K562 (cell line): ENCODE data around the gene GPHN. TPM values are rescaled to one million over a fixed set of nuclear protein-coding genes. Genes with fewer than 3 reads are reported as not detected.

Experiments used
- ATAC-seq: fragments of 200-7000 bp; cut with Tn5 transposase; 3 replicates; pipeline ENCODE4 v1.9.1; 2020; ENCODE audit warnings: moderate library complexity
- BruUV-seq: library from RNA; stranded (reverse); fragments of 400-500 nt; replicated peaks from 2 replicates; lab custom pipeline; 2021; lab: Mats Ljungman, UMichigan
- CTCF ChIA-PET: fragments of 300-600 bp; formaldehyde crosslinking; extraction: SDS; loops from one replicate; lab custom pipeline; 2021; ENCODE audit warnings: low intra/inter-chr PET ratio; lab: Yijun Ruan, JAX
- POLR2A ChIA-PET: fragments of 300-600, 350-650 bp; sonication (Branson Sonifier 250); formaldehyde crosslinking; extraction: SDS; loops from one replicate; lab custom pipeline; 2021; ENCODE audit warnings: antibody characterized with exemption, inconsistent platforms; lab: Yijun Ruan, JAX
- DNase-seq, 4 experiments: peaks; one replicate each; pipeline versions ENCODE4 v3.0.0 to v3.0.0-alpha.2; 2011 to 2018; ENCODE audit warnings: low spot score in 3 of 4, mixed read lengths in 3 of 4; ENCODE audit errors: extremely low read depth in 1 of 4
- FAIRE-seq: peaks from 2 replicates; lab custom pipeline; 2011; peaks lifted over from hg19 to GRCh38; lab: Jason Lieb, UNC
- H2AFZ ChIP-seq: 2 replicates; pipeline ENCODE4 v1.6.0; 2011; ENCODE audit warnings: low read depth, low read length, control low read depth, inconsistent platforms
- H3K27ac ChIP-seq: fragments of 200-600 bp; 3 replicates; pipeline ENCODE4 v1.8.0; 2011; ENCODE audit warnings: low read depth, mild to moderate bottlenecking, control low read depth, inconsistent platforms, low read length, moderate library complexity, mixed read lengths; ENCODE audit errors: extremely low read depth
- H3K27me3 ChIP-seq, 2 experiments: fragments of 300-600 bp in 1 of 2; 2 replicates in 1 of 2; 3 replicates in 1 of 2; pipeline versions ENCODE4 v1.6.0 to v1.8.0; 2011; ENCODE audit warnings: inconsistent platforms in 2 of 2, low read length in 2 of 2, mild to moderate bottlenecking in 1 of 2, mixed read lengths in 1 of 2, moderate library complexity in 1 of 2; ENCODE audit not compliant: control insufficient read depth in 2 of 2, insufficient read depth in 2 of 2
- H3K36me3 ChIP-seq: fragments of 300-600 bp; 3 replicates; pipeline ENCODE4 v1.8.0; 2011; ENCODE audit warnings: mild to moderate bottlenecking, low read length, inconsistent platforms; ENCODE audit not compliant: control insufficient read depth, insufficient read depth
- H3K4me1 ChIP-seq, 2 experiments: fragments of 200-600 bp in 1 of 2; replicated peaks in 1 of 2; 2 replicates in 1 of 2; 3 replicates in 1 of 2; pipeline versions ENCODE4 v1.5.1 to v1.8.0; 2011; ENCODE audit warnings: inconsistent platforms in 2 of 2, low read length in 2 of 2, mild to moderate bottlenecking in 1 of 2, mixed read lengths in 1 of 2, moderate library complexity in 1 of 2; ENCODE audit not compliant: control insufficient read depth in 2 of 2, insufficient read depth in 2 of 2
- H3K4me2 ChIP-seq: 2 replicates; pipeline ENCODE4 v1.6.1; 2011; ENCODE audit warnings: low read length, control low read depth, inconsistent platforms, mixed read lengths; ENCODE audit not compliant: insufficient read depth
- H3K4me3 ChIP-seq: fragments of 200-600 bp; sonication (generic), shearing (Covaris generic); 2 replicates; pipeline ENCODE4 v1.5.1; 2016; ENCODE audit warnings: control low read depth, inconsistent platforms
- H3K79me2 ChIP-seq: fragments of 200-600 bp; 3 replicates; pipeline ENCODE4 v1.8.0; 2011; ENCODE audit warnings: low read length, inconsistent platforms; ENCODE audit not compliant: control insufficient read depth, insufficient read depth
- H3K9ac ChIP-seq, 2 experiments: 2 replicates each; pipeline versions ENCODE4 v1.6.0 to v1.6.1; 2011; ENCODE audit warnings: low read depth in 2 of 2, low read length in 2 of 2, control low read depth in 1 of 2, inconsistent platforms in 1 of 2, mild to moderate bottlenecking in 1 of 2, mixed read lengths in 1 of 2; ENCODE audit not compliant: insufficient read depth in 1 of 2
- H3K9me1 ChIP-seq: one replicate; pipeline ENCODE4 v1.6.0; 2011; ENCODE audit warnings: inconsistent platforms, mild to moderate bottlenecking, low read length, moderate library complexity; ENCODE audit not compliant: control insufficient read depth, insufficient read depth
- H3K9me3 ChIP-seq: replicated peaks from 2 replicates; pipeline ENCODE4 v1.5.1; 2011; ENCODE audit warnings: low read depth, low read length, inconsistent platforms; ENCODE audit not compliant: control insufficient read depth, insufficient read depth
- H4K20me1 ChIP-seq: replicated peaks from 2 replicates; pipeline ENCODE4 v1.6.1; 2011; ENCODE audit warnings: low read length, inconsistent platforms, mixed read lengths; ENCODE audit not compliant: control insufficient read depth, insufficient read depth
- ATF7 ChIP-seq: fragments of 450-650 bp; IDR thresholded peaks from 2 replicates; pipeline ENCODE4 v1.7.1; 2014; ENCODE audit warnings: mild to moderate bottlenecking, moderate library complexity
- BCLAF1 ChIP-seq, 2 experiments: fragments of 450-650 bp in 1 of 2; IDR thresholded peaks; 2 replicates each; pipeline ENCODE4 v1.6.1; 2011 to 2017; ENCODE audit warnings: low read depth in 2 of 2, antibody characterized with exemption in 1 of 2, borderline replicate concordance in 1 of 2, low read length in 1 of 2, mild to moderate bottlenecking in 1 of 2, mixed read lengths in 1 of 2; ENCODE audit not compliant: control insufficient read depth in 1 of 2
- BRF2 ChIP-seq: IDR thresholded peaks from 3 replicates; pipeline ENCODE4 v1.6.1; 2011; ENCODE audit warnings: borderline replicate concordance, mild to moderate bottlenecking; ENCODE audit not compliant: insufficient read length, insufficient read depth
- CHD1 ChIP-seq: fragments of 200-600 bp; sonication (generic); IDR thresholded peaks from one replicate; pipeline ENCODE4 v1.6.1; 2012; ENCODE audit warnings: mild to moderate bottlenecking, moderate library complexity, low read length, inconsistent platforms
- ETS2 ChIP-seq: IDR thresholded peaks from 2 replicates; pipeline ENCODE4 v1.6.1; 2016; ENCODE audit warnings: borderline replicate concordance, missing genetic modification characterization, mild to moderate bottlenecking, moderate library complexity, missing compliant biosample characterization; ENCODE audit not compliant: poor library complexity, severe bottlenecking
- POLR2H ChIP-seq: IDR thresholded peaks from 2 replicates; pipeline ENCODE4 v1.6.1; 2016; ENCODE audit warnings: missing genetic modification characterization, low read depth, mild to moderate bottlenecking, control low read depth, missing compliant biosample characterization, moderate library complexity
- YY1 ChIP-seq, 3 experiments: IDR thresholded peaks; 2 replicates each; pipeline ENCODE4 v1.6.1; 2011; ENCODE audit warnings: low read length in 2 of 3, mild to moderate bottlenecking in 2 of 3, moderate library complexity in 2 of 3, borderline replicate concordance in 1 of 3, control low read depth in 1 of 3, low read depth in 1 of 3; ENCODE audit not compliant: insufficient read depth in 3 of 3, insufficient replicate concordance in 2 of 3, control insufficient read depth in 1 of 3, insufficient read length in 1 of 3; ENCODE audit errors: extremely low read depth in 1 of 3
- ZBTB7A ChIP-seq: IDR thresholded peaks from 2 replicates; pipeline ENCODE4 v1.6.1; 2011; ENCODE audit warnings: low read depth, mild to moderate bottlenecking, low read length, moderate library complexity, borderline replicate concordance; ENCODE audit not compliant: control insufficient read depth
- ZNF592 ChIP-seq: fragments of 450-650 bp; IDR thresholded peaks from 2 replicates; pipeline ENCODE4 v1.6.1; 2017; ENCODE audit warnings: antibody characterized with exemption, mild to moderate bottlenecking
- WGBS: fragments of 100-300 bp; shearing (Covaris generic); methylation state at CpG from one replicate; pipeline ENCODE4 v1.1.6; 2016; ENCODE audit warnings: low coverage, mixed read lengths; ENCODE audit not compliant: insufficient coverage; ENCODE audit errors: missing lambda C conversion rate; 5-methylcytosine and 5-hydroxymethylcytosine counted together
- in situ Hi-C: fragments of 300-500 bp; cut with MboI; formaldehyde crosslinking; loops from 4 replicates; pipeline ENCODE4 v1.15.0; 2018; ENCODE audit warnings: inconsistent platforms, mixed read lengths
- intact Hi-C: fragments of 100-400 bp; cut with micrococcal nuclease; formaldehyde crosslinking; loops from 2 replicates; pipeline ENCODE4 v1.14.2; 2022
- polyA plus RNA-seq, 8 experiments: library from polyadenylated mRNA; depleted of rRNA in 4 of 8; stranded (reverse) in 5 of 8; unstranded in 3 of 8; fragments of >200 nt; fragmentation: Nextera tagmentation in 2 of 8; fragmentation: Illumina TruSeq in 1 of 8; extraction: Ambion mirVana in 2 of 8; extraction: Trizol in 1 of 8; gene quantifications; 2 replicates each; pipeline versions ENCODE4 v1.2.1 to v1.2.3, GENCODE V29; 2011 to 2014; ENCODE audit warnings: inconsistent platforms in 1 of 8, missing spikeins in 1 of 8
- total RNA-seq, 7 experiments: library from RNA; depleted of rRNA in 6 of 7; stranded (reverse); fragments of >200 nt in 6 of 7; fragmentation: Illumina TruSeq in 2 of 7; extraction: Trizol in 2 of 7; gene quantifications; 2 replicates each; pipeline versions ENCODE4 v1.2.1 to v1.2.3, GENCODE V29; 2011 to 2021; ENCODE audit warnings: low replicate concordance in 1 of 7

The GPHN gene
- total and polyA plus RNA-seq, 9 of the 15 experiments (the other 6 are each of a cell fraction or from before 2014, with no cell fraction given) = 5.9 to 16.0 (median 11.4) TPM

GRCh38 chr14:66508846-66509621, 1.1 kb downstream of the GPHN start:
- Histone ChIP-seq H3K27me3 (no peaks in the 10 kb centered on the region), H3K27ac (peak overlapping the region; percentile 89), H3K36me3 (no peaks in the 10 kb centered on the region), H3K9ac (peak overlapping the region; percentile 77 to 96; a peak in 3 of 4 replicates), H3K4me3 (peak overlapping the region; percentile 54), H4K20me1 (peaks cover 10% of the 10 kb centered on the region; the same call in 1 of the 2 replicates), H3K9me1 (no peaks in the 10 kb centered on the region), H3K4me2 (peak overlapping the region; percentile 90), H3K4me1 (peaks cover 0 to 24% of the 10 kb centered on the region in 2 experiments; a peak in 3 of 5 replicates), H3K79me2 (peaks cover 47% of the 10 kb centered on the region), H2AFZ (peak overlapping the region; percentile 80), H3K9me3 (no peaks in the 10 kb centered on the region)
- BruUV-seq = no TSS peak
- POLR2A ChIA-PET = interaction anchor here (0.7 kb wide), 1 partner anchor 207 kb away, joined by 3 read pairs; no protein-coding TSS in a partner anchor
- CTCF ChIA-PET = no interaction called here
- intact Hi-C loops (no loop called here), in situ Hi-C loops (no loop called here)
- peak; percentile 30 for ATAC-seq
- no peak for FAIRE-seq
- peak in 3 of 4 experiments; percentile 17 to 43 (median 19) for DNase-seq
- under 1% methylated on average over 36 of the region's 57 CpGs for WGBS
- TF ChIP-seq BCLAF1 (IDR thresholded peaks at IDR 0.05; ENCODE audit: borderline replicate concordance in 1 of 2, control insufficient read depth in 1 of 2, low read depth in 2 of 2, low read length in 1 of 2) (no peak), ZNF592 (no peak), BRF2 (no peak), ATF7 (no peak), YY1 (IDR thresholded peaks at IDR 0.05; ENCODE audit: borderline replicate concordance in 1 of 3, control insufficient read depth in 1 of 3, extremely low read depth in 1 of 3, insufficient read depth in 3 of 3, insufficient read length in 1 of 3, insufficient replicate concordance in 2 of 3, low read depth in 1 of 3, low read length in 2 of 3) (no peak), CHD1 (peak; percentile 9), ETS2 (tag) (no peak), POLR2H (tag) (no peak), ZBTB7A (no peak)
